ENCODE data around the gene ACER2. TPM values are rescaled to one million over a fixed set of nuclear protein-coding genes. Genes with fewer than 3 reads are reported as not detected.

The ACER2 gene
- 8.1 to 9.5 TPM (median 8.8 TPM) in 3 replicates for total RNA-seq (2021)
- percentile 72 among the genes with signal in this experiment for Bru-seq, nascent RNA
- long read RNA-seq, experiment 1, transcript ACER2-201 (6 exons, 2,238 nt) = major isoform, 11 of 17 reads
- long read RNA-seq, experiment 1, partial matches to known transcripts = 1 of 17 reads
- long read RNA-seq, experiment 1, other reads (novel, unspliced or antisense) = 5 of 17 reads
- long read RNA-seq, experiment 2, partial matches to known transcripts = 0 of 2 reads
- long read RNA-seq, experiment 2, other reads (novel, unspliced or antisense) = 2 of 2 reads
- long read RNA-seq, experiment 3, partial matches to known transcripts = 1 of 1 reads
- long read RNA-seq, experiment 3, other reads (novel, unspliced or antisense) = 0 of 1 reads

- peaks cover 19% of the 10 kb centered on the region for H3K4me1 Mint-ChIP-seq
- peak within 1 kb of the TSS; percentile 97 for H3K27ac Mint-ChIP-seq
- peak; percentile 91 for ATAC-seq
- peaks cover 6% of the 10 kb centered on the region for H3K9me3 Mint-ChIP-seq
- POLR2A ChIA-PET = interaction anchor here (0.8 to 1.3 kb wide), 5 partner anchors 29 to 179 kb away, joined by 3 to 6 read pairs (median 3); partner anchors contain the start of genes DENND4C and RPS6
- peaks cover 9% of the 10 kb centered on the region for H3K36me3 Mint-ChIP-seq
- peak within 1 kb of the TSS; percentile 98 for H3K4me3 Mint-ChIP-seq
- CTCF ChIA-PET = interaction anchor here (1.8 to 3.8 kb wide), 2 partner anchors 49 to 56 kb away, joined by 7 to 19 read pairs; no protein-coding TSS in a partner anchor
- peak; percentile 98 for DNase-seq (ENCODE audit: low spot score)
- H3K27me3 Mint-ChIP-seq (ENCODE audit: low read depth) = peaks cover 17% of the 10 kb centered on the region
- no peak for TF ChIP-seq ZNF263 (CRISPR knock-in tag; IDR thresholded peaks at IDR 0.05; ENCODE audit: low read depth)
- TF ChIP-seq ZNF396 (CRISPR knock-in tag; IDR thresholded peaks at IDR 0.05; ENCODE audit: borderline replicate concordance) = no peak
- no peak for TF ChIP-seq JAZF1 (CRISPR knock-in tag; IDR thresholded peaks at IDR 0.05)
- TF ChIP-seq, protein P1, sequence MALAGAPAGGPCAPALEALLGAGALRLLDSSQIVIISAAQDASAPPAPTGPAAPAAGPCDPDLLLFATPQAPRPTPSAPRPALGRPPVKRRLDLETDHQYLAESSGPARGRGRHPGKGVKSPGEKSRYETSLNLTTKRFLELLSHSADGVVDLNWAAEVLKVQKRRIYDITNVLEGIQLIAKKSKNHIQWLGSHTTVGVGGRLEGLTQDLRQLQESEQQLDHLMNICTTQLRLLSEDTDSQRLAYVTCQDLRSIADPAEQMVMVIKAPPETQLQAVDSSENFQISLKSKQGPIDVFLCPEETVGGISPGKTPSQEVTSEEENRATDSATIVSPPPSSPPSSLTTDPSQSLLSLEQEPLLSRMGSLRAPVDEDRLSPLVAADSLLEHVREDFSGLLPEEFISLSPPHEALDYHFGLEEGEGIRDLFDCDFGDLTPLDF (CRISPR knock-in tag; IDR thresholded peaks at IDR 0.05) = no peak
- no peak for TF ChIP-seq NFATC4 (CRISPR knock-in tag; IDR thresholded peaks at IDR 0.05)
- 0 out of 2 replicates have a peak, but pooled peaks have one; percentile 44 for TF ChIP-seq STAT6 (CRISPR knock-in tag; conservative IDR thresholded peaks at IDR 0.05; ENCODE audit: low read depth)
- TF ChIP-seq, protein P2, sequence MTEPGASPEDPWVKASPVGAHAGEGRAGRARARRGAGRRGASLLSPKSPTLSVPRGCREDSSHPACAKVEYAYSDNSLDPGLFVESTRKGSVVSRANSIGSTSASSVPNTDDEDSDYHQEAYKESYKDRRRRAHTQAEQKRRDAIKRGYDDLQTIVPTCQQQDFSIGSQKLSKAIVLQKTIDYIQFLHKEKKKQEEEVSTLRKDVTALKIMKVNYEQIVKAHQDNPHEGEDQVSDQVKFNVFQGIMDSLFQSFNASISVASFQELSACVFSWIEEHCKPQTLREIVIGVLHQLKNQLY (CRISPR knock-in tag; IDR thresholded peaks at IDR 0.05) = no peak
- TF ChIP-seq, protein P3, sequence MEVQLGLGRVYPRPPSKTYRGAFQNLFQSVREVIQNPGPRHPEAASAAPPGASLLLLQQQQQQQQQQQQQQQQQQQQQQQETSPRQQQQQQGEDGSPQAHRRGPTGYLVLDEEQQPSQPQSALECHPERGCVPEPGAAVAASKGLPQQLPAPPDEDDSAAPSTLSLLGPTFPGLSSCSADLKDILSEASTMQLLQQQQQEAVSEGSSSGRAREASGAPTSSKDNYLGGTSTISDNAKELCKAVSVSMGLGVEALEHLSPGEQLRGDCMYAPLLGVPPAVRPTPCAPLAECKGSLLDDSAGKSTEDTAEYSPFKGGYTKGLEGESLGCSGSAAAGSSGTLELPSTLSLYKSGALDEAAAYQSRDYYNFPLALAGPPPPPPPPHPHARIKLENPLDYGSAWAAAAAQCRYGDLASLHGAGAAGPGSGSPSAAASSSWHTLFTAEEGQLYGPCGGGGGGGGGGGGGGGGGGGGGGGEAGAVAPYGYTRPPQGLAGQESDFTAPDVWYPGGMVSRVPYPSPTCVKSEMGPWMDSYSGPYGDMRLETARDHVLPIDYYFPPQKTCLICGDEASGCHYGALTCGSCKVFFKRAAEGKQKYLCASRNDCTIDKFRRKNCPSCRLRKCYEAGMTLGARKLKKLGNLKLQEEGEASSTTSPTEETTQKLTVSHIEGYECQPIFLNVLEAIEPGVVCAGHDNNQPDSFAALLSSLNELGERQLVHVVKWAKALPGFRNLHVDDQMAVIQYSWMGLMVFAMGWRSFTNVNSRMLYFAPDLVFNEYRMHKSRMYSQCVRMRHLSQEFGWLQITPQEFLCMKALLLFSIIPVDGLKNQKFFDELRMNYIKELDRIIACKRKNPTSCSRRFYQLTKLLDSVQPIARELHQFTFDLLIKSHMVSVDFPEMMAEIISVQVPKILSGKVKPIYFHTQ (CRISPR knock-in tag; IDR thresholded peaks at IDR 0.05) = no peak
- TF ChIP-seq, protein P4, sequence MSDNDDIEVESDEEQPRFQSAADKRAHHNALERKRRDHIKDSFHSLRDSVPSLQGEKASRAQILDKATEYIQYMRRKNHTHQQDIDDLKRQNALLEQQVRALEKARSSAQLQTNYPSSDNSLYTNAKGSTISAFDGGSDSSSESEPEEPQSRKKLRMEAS (CRISPR knock-in tag; IDR thresholded peaks at IDR 0.05) = peak; percentile 64; the same call in 1 of the 2 replicates
- TF ChIP-seq ZNF532 (CRISPR knock-in tag; IDR thresholded peaks at IDR 0.05; ENCODE audit: borderline replicate concordance) = no peak
- TF ChIP-seq ERG (CRISPR knock-in tag; IDR thresholded peaks at IDR 0.05) = no peak
- no peak for TF ChIP-seq TEAD4 (CRISPR knock-in tag; IDR thresholded peaks at IDR 0.05)
- no peak for TF ChIP-seq GRHL2 (CRISPR knock-in tag; IDR thresholded peaks at IDR 0.05; ENCODE audit: insufficient replicate concordance, severe bottlenecking)
- TF ChIP-seq, protein P5, sequence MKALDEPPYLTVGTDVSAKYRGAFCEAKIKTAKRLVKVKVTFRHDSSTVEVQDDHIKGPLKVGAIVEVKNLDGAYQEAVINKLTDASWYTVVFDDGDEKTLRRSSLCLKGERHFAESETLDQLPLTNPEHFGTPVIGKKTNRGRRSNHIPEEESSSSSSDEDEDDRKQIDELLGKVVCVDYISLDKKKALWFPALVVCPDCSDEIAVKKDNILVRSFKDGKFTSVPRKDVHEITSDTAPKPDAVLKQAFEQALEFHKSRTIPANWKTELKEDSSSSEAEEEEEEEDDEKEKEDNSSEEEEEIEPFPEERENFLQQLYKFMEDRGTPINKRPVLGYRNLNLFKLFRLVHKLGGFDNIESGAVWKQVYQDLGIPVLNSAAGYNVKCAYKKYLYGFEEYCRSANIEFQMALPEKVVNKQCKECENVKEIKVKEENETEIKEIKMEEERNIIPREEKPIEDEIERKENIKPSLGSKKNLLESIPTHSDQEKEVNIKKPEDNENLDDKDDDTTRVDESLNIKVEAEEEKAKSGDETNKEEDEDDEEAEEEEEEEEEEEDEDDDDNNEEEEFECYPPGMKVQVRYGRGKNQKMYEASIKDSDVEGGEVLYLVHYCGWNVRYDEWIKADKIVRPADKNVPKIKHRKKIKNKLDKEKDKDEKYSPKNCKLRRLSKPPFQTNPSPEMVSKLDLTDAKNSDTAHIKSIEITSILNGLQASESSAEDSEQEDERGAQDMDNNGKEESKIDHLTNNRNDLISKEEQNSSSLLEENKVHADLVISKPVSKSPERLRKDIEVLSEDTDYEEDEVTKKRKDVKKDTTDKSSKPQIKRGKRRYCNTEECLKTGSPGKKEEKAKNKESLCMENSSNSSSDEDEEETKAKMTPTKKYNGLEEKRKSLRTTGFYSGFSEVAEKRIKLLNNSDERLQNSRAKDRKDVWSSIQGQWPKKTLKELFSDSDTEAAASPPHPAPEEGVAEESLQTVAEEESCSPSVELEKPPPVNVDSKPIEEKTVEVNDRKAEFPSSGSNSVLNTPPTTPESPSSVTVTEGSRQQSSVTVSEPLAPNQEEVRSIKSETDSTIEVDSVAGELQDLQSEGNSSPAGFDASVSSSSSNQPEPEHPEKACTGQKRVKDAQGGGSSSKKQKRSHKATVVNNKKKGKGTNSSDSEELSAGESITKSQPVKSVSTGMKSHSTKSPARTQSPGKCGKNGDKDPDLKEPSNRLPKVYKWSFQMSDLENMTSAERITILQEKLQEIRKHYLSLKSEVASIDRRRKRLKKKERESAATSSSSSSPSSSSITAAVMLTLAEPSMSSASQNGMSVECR (CRISPR knock-in tag; IDR thresholded peaks at IDR 0.05; ENCODE audit: borderline replicate concordance) = peak; percentile 52; the same call in 1 of the 2 replicates
- TF ChIP-seq NFYB (CRISPR knock-in tag; conservative IDR thresholded peaks at IDR 0.05; ENCODE audit: low read depth) = no peak
- no peak for TF ChIP-seq FOXJ3 (CRISPR knock-in tag; IDR thresholded peaks at IDR 0.05; ENCODE audit: borderline replicate concordance)
These were observed at the start of gene ACER2 for GRCh38 chr9:19408693-19409400. Gene ACER2, plus strand, starts transcription at chr9:19409009. Its CDS starts 76 bp downstream, at chr9:19409085.
